AG09309 (cell line): ENCODE results near the gene IL17RB.
A peak's percentile ranks its signal among the peaks of the same experiment; 100 is the strongest.

ENCODE experiments used
- DNase-seq: peaks from one replicate; pipeline ENCODE4 v3.0.0-alpha.2; 2010; ENCODE audit warnings: low read depth
- H3K4me3 ChIP-seq: 2 replicates; pipeline ENCODE4 v1.5.1; 2011; ENCODE audit warnings: mild to moderate bottlenecking, low read depth, low read length, moderate library complexity; ENCODE audit not compliant: control insufficient read depth
- CTCF ChIP-seq: IDR thresholded peaks from 2 replicates; pipeline ENCODE4 v1.5.1; 2011; ENCODE audit warnings: mild to moderate bottlenecking, low read depth, low read length, inconsistent platforms; ENCODE audit not compliant: insufficient read depth, control insufficient read depth; ENCODE audit errors: missing control alignments

The IL17RB gene

GRCh38 chr3:53830944-53831343, 15.4 kb upstream of the IL17RB start:
- no peak overlapping the region for H3K4me3 ChIP-seq
- DNase-seq = no peak
- TF ChIP-seq CTCF = no peak

DNA sequence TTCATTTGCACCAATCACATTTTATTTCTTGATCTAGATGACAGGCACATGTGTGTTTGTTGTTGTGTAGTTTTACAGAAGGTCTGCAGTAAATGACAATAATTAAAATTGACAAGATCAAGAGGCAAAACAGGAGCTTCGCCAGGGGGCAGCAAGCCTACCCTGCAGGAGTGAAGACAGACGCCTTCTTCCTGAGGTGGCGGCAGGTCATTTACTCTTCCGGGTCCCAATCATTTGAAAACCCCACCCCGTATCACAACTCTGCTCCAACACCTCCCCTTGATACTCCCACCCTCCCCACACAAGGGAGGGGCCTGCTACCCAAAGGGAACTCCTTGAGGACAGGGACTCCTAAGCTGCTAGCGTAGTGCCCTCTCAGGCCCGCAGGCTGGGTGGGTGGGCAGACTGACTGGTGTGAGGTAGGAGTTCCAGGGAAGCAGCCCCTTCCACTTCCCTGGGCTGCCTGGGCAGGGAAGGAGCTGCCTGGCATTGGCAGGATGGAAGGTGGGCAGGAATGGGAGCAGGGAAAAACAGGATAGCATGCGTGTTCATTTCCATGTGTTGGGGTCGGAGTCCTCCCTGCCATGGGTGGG, 13.2 kb upstream of the IL17RB start:
- TF ChIP-seq CTCF = no peak
- H3K4me3 ChIP-seq = no peak overlapping the region
- no peak for DNase-seq

DNA sequence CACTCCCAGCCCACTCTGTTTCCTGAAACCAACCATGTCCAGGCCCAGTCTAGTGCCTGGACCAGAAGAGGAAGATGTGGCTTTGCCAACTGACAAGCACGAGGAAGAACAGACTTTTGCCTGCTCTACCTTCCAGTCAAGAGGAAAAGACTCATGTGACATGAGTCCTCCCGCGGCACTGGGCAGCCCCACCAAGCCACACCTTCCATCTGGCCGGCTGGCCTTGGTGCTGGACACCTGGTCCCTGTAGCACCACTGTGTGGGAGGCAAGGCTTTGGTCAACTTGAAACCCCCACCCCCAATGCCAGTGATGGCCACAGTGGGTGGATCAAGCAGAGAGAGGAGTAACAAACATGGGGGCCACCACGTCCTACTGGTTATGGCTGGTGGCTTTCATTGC, 12.7 kb upstream of the IL17RB start:
- H3K4me3 ChIP-seq = no peak overlapping the region
- TF ChIP-seq CTCF = no peak
- DNase-seq = no peak

DNA sequence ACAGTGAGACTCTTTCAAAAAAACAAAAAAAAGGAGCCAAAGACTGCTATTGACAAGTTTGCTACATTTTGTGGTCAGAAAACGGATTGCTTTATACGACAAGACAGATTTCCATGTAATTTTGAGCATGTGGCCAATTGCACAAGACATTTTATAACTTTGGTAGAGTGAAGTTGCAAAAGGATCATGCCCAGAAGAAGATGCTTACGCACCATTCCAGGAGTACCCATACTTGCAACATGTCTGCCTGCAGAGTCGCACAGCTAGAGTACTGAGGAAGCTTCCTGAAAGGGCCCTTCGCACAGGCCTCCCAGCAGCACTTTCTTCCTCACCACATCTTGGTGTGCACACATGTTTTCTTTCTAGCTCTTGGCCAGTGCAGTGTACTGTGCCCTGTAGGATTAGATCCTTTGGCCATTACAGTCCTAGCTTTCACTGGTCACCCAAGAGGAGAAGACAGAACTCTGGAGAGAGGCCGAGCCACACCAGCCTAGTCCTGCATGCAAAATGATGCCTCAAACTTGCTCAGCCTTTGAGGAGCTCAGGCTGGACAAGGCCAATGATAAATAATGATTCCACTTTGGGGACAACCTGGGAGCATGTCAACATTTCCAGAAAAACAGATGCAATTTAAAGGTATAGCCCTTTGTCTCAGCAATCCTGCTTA, 11.8 kb upstream of the IL17RB start:
- peak; percentile 52 for DNase-seq
- no peak for TF ChIP-seq CTCF
- H3K4me3 ChIP-seq = no peak overlapping the region

GRCh38 chr3:53835257-53835656, 11.1 kb upstream of the IL17RB start:
- no peak for TF ChIP-seq CTCF
- DNase-seq = no peak
- H3K4me3 ChIP-seq = no peak overlapping the region

DNA sequence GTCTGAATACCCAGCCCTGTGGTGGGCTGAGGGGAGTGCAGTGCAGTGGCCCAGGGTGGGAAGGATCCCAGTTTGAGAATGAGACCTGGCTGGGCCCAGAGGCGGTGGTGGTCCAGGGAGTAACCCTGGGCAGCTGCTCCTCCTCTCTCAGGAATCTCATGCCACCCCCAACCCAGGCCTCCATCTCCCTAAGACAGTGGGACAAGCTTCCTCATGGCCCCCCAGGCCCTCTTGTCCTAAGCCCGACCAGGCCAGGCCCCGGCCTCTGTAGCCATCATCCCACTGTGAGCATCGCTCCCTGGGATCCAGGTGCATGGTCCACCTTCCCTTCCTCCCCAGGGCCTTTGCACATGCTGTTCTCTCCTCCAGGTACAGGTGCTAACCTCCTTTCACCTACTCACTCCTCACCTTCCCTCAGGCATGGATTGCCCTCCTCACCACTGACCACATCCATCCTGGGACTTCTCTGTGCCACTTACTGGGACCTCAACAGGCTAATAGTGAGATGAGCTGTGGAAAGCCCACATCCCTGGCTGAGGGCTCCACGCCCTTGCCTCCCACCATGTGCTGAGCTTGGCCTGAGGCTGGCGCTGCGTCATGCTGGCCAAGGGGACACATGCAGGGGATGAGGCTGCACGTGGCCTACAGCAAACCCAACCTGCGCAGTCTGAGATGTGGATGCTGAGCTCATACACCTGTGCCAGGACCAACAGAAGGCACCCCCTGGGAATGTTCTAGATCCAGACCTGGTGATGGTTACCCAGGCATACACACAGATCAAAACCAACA, 10.1 kb upstream of the IL17RB start:
- H3K4me3 ChIP-seq = no peak overlapping the region
- TF ChIP-seq CTCF = no peak
- no peak for DNase-seq
